ENCODE results near the gene RPA1.

DNA sequence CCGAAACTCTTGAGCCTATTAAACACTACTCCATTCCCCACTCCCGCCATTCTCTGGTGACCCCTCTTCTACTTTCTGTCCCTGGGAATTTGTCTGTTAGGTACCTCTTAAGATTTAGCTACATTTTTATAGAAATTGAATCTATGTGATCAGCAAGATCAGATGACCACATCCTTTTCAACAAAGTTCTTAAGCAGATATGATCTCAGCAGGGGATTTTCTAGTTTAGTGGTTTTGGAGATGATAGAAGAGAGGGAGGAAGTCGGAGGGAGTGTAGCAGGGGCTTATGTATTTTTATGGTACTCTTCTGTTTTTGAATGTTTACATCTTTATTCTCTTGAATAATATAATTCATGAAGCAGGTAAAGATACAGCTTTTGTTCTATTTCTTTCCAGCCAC is 40.8 kb downstream of the RPA1 start:
- TF ChIP-seq, protein P1, sequence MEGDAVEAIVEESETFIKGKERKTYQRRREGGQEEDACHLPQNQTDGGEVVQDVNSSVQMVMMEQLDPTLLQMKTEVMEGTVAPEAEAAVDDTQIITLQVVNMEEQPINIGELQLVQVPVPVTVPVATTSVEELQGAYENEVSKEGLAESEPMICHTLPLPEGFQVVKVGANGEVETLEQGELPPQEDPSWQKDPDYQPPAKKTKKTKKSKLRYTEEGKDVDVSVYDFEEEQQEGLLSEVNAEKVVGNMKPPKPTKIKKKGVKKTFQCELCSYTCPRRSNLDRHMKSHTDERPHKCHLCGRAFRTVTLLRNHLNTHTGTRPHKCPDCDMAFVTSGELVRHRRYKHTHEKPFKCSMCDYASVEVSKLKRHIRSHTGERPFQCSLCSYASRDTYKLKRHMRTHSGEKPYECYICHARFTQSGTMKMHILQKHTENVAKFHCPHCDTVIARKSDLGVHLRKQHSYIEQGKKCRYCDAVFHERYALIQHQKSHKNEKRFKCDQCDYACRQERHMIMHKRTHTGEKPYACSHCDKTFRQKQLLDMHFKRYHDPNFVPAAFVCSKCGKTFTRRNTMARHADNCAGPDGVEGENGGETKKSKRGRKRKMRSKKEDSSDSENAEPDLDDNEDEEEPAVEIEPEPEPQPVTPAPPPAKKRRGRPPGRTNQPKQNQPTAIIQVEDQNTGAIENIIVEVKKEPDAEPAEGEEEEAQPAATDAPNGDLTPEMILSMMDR (conservative IDR thresholded peaks at IDR 0.05; ENCODE audit: low read depth, low read length), result no peak
- no peak for TF ChIP-seq EZH2 (IDR thresholded peaks at IDR 0.05; ENCODE audit: low read length, unreplicated experiment)
- no peak for TF ChIP-seq EZH2phosphoT487 (IDR thresholded peaks at IDR 0.05; ENCODE audit: borderline replicate concordance, low read length)

All from PC-3 (cell line).